ENCODE measurements around the gene ZNF491. TPM values are rescaled to one million over a fixed set of nuclear protein-coding genes. Genes with fewer than 3 reads are reported as not detected.

Gene ZNF491
- total and polyA plus RNA-seq, 2 of the 8 experiments (the other 6 are each of a cell fraction or from before 2014, with no cell fraction given), result 0.18 to 0.78 TPM

DNA sequence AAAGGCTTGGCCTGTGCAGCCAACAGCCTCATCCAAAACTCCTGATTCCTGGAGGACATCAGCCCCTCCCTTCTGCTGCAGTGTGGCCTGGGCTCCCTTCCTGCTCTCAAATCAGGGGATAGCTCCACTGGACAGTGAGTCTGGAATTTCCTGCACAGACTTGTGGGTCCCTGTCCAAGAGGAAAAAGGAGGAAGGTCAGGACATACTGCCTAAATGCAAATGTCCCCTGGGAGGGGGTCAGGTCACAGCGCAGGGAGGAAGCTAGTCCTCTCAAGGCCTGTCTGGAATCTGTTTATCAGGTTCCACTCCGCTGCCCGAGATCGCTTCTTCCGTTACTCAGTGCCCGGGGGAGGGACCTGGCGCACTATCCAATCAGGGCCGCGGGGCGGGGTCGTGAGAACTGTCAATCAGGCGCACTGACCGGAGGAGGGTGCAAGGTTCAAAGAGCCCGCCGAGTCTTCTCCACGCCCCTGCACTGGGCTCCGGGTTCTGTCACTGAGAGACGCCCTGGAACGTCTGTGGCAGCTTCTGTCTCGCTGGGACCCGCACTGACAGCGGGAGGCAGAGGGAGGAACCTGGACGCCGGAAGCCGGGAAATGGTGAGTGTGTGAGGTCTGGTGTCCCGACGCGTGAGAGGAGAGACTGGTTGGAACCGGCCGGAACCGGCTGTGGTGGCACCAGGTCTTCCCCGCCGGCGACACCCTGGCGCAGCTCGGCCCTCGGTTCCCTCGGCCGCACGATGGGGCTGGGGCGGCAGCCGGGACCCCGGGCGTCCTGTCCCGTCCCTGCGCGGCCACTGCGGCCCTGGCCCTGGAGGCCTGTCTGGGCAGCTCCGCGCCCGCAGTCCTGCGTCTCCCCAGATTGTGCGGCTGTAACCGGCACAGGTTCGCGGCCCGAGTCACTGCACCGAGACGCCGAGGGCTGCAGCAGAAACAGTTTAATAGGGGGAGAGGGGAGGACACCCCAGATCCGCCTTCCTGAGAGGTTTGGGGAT, 31.4 kb upstream of the ZNF491 start, which contains the start of gene ZNF441 (continued):
- TF ChIP-seq RNF2 (IDR thresholded peaks at IDR 0.05; ENCODE audit: borderline replicate concordance, low read depth, low read length, missing control alignments, poor library complexity, severe bottlenecking) (no peak), RXRA (IDR thresholded peaks at IDR 0.05; ENCODE audit: insufficient read depth, low read depth, low read length) (no peak), E2F6 (IDR thresholded peaks at IDR 0.05) (peak; percentile 85), TEAD4 (IDR thresholded peaks at IDR 0.05; ENCODE audit: low read depth, low read length) (no peak), BCL11A (IDR thresholded peaks at IDR 0.05; ENCODE audit: low read depth in 2 of 2, low read length in 2 of 2) (no peak), POLR2AphosphoS5 (IDR thresholded peaks at IDR 0.05; ENCODE audit: low read depth, low read length) (no peak), SIX5 (IDR thresholded peaks at IDR 0.05; ENCODE audit: low read depth, low read length) (no peak), BRCA1 (IDR thresholded peaks at IDR 0.05; ENCODE audit: low read depth, low read length) (no peak), SIRT6 (IDR thresholded peaks at IDR 0.05; ENCODE audit: low read length) (no peak), YY1 (IDR thresholded peaks at IDR 0.05; ENCODE audit: low read depth, low read length) (no peak), RBBP5 (IDR thresholded peaks at IDR 0.05; ENCODE audit: borderline replicate concordance, low read depth, low read length) (no peak), SUZ12 (IDR thresholded peaks at IDR 0.05; ENCODE audit: low read length) (no peak), FOSL1 (IDR thresholded peaks at IDR 0.05; ENCODE audit: insufficient read depth, low read depth, low read length) (no peak), HDAC6 (IDR thresholded peaks at IDR 0.05; ENCODE audit: low read depth, low read length) (no peak), KDM1A (IDR thresholded peaks at IDR 0.05; ENCODE audit: borderline replicate concordance, low read length) (no peak), PHF8 (conservative IDR thresholded peaks at IDR 0.05; ENCODE audit: low read depth, low read length) (peak; percentile 67), KDM4A (IDR thresholded peaks at IDR 0.05; ENCODE audit: low read depth, low read length, severe bottlenecking) (peak; percentile 97), BACH1 (IDR thresholded peaks at IDR 0.05; ENCODE audit: low read length) (0 out of 2 replicates have a peak, but pooled peaks have one; percentile 13), EGR1 (IDR thresholded peaks at IDR 0.05; ENCODE audit: borderline replicate concordance, low read depth, low read length) (no peak), JUN (IDR thresholded peaks at IDR 0.05; ENCODE audit: low read depth, low read length) (no peak)
- TF ChIP-seq, protein P1, sequence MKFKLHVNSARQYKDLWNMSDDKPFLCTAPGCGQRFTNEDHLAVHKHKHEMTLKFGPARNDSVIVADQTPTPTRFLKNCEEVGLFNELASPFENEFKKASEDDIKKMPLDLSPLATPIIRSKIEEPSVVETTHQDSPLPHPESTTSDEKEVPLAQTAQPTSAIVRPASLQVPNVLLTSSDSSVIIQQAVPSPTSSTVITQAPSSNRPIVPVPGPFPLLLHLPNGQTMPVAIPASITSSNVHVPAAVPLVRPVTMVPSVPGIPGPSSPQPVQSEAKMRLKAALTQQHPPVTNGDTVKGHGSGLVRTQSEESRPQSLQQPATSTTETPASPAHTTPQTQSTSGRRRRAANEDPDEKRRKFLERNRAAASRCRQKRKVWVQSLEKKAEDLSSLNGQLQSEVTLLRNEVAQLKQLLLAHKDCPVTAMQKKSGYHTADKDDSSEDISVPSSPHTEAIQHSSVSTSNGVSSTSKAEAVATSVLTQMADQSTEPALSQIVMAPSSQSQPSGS (IDR thresholded peaks at IDR 0.05; ENCODE audit: low read length), result no peak

Measured in H1 (cell line).